Mucosa of rectum (tissue), 2 donors: Measurements from ENCODE around the gene AGA.

Experiments used
- H3K27ac ChIP-seq, 2 donors: one replicate each; pipeline ENCODE4 v1.7.0; 2013; ENCODE audit warnings: inconsistent platforms in 2 of 2, low read depth in 2 of 2, low read length in 2 of 2
- H3K27me3 ChIP-seq, 2 donors: one replicate each; pipeline ENCODE4 v1.7.0; 2013; ENCODE audit warnings: low read length in 2 of 2; ENCODE audit not compliant: control insufficient read depth in 2 of 2, insufficient read depth in 2 of 2
- H3K36me3 ChIP-seq, 2 donors: one replicate each; pipeline ENCODE4 v1.7.0; 2013; ENCODE audit warnings: low read length in 2 of 2; ENCODE audit not compliant: control insufficient read depth in 2 of 2, insufficient read depth in 2 of 2
- H3K4me1 ChIP-seq, 2 donors: one replicate each; pipeline ENCODE4 v1.7.0; 2013; ENCODE audit warnings: low read length in 2 of 2, mild to moderate bottlenecking in 1 of 2; ENCODE audit not compliant: control insufficient read depth in 2 of 2, insufficient read depth in 2 of 2
- H3K4me3 ChIP-seq, 2 donors: one replicate each; pipeline ENCODE4 v1.7.0; 2013; ENCODE audit warnings: low read length in 2 of 2
- H3K9ac ChIP-seq, 2 donors: one replicate each; pipeline ENCODE4 v1.7.0; 2013; ENCODE audit warnings: low read length in 2 of 2, low read depth in 1 of 2, mild to moderate bottlenecking in 1 of 2
- H3K9me3 ChIP-seq, 2 donors: one replicate each; pipeline ENCODE4 v1.7.0; 2013; ENCODE audit warnings: low read length in 2 of 2; ENCODE audit not compliant: control insufficient read depth in 2 of 2
- donor health status: healthy.
- donor health status: Normal muscosa, but diverticular disease.

Gene AGA

DNA sequence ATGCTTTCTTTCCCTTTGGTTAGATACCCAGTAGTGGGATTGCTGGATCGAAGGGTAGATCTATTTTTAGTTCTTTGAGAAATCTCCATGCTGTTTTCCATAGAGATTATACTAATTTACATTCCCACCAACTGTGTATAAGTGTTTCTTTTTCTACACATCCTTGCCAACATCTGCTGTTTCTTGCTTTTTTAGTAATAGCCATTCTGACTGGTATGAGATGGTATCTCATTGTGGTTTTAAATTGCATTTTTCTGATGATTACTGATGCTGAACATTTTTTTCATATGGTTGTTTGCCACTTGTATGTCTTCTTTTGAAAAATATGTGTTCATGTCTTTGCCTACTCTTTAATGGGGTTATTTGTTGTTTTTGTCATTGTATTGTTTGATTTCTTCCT lies 6.6 kb upstream of the AGA start:
- H3K9ac ChIP-seq = no peak overlapping the region
- no peaks in the 10 kb centered on the region for H3K36me3 ChIP-seq
- H3K4me3 ChIP-seq = no peak overlapping the region
- H3K4me1 ChIP-seq = no peaks in the 10 kb centered on the region
- H3K27me3 ChIP-seq = no peaks in the 10 kb centered on the region
- no peak overlapping the region for H3K27ac ChIP-seq
- H3K9me3 ChIP-seq = no peaks in the 10 kb centered on the region

DNA sequence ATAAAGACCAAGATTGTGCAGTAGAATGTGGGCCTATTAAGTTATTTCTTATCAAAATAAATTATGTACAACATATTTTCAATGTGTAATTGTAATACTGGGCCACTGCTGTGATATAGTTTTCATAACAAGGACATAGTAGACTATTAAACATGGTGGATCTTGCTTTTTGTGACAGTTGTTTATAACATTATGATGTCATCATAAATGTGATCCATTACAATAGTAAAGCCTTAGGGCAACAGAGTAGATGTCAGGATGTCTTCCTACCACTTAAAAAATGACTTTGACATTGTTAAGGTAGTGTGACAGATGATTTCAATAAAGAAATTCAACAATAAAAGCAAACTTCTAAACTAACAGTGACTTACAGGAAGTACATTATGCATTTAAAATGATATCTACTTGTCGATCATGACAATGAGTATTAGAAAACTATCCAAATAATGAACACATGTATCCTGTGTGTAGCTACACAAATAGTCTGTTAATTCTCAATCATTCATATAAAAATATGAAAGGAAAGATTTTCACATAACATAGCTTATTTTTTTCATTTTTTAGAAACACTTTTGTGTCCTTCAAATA lies 5.3 kb upstream of the AGA start:
- H3K27me3 ChIP-seq = no peaks in the 10 kb centered on the region

GRCh38 chr4:177446586-177446985 lies 4.3 kb upstream of the AGA start:
- H3K27me3 ChIP-seq = no peaks in the 10 kb centered on the region
- H3K4me3 ChIP-seq = no peak overlapping the region

More for the DNA sequence above, 5.3 kb upstream of the AGA start:
- Histone ChIP-seq H3K4me3 (no peak overlapping the region), H3K9ac (no peak overlapping the region), H3K27ac (no peak overlapping the region), H3K4me1 (no peaks in the 10 kb centered on the region), H3K36me3 (no peaks in the 10 kb centered on the region), H3K9me3 (no peaks in the 10 kb centered on the region)

GRCh38 chr4:177444911-177445736 lies 2.9 kb upstream of the AGA start:
- no peak overlapping the region for H3K4me3 ChIP-seq
- peak overlapping the region in 1 of 2 donors; percentile 14 for H3K9ac ChIP-seq
- no peaks in the 10 kb centered on the region for H3K27me3 ChIP-seq
- H3K4me1 ChIP-seq = peaks cover 9% of the 10 kb centered on the region in 2 donors
- no peak overlapping the region for H3K27ac ChIP-seq
- no peaks in the 10 kb centered on the region for H3K9me3 ChIP-seq
- H3K36me3 ChIP-seq = no peaks in the 10 kb centered on the region

More at GRCh38 chr4:177446586-177446985, 4.3 kb upstream of the AGA start:
- Histone ChIP-seq H3K9me3 (no peaks in the 10 kb centered on the region), H3K9ac (no peak overlapping the region), H3K4me1 (peaks cover 2 to 3% of the 10 kb centered on the region in 2 donors), H3K27ac (no peak overlapping the region), H3K36me3 (no peaks in the 10 kb centered on the region)

- Histone ChIP-seq H3K9ac (peak overlapping the region; percentile 88 to 91), H3K4me1 (peaks cover 9% of the 10 kb centered on the region in 2 donors), H3K27me3 (no peaks in the 10 kb centered on the region), H3K36me3 (peaks cover 6 to 7% of the 10 kb centered on the region in 2 donors), H3K27ac (peak overlapping the region; percentile 96 to 97), H3K4me3 (peak overlapping the region; percentile 98 to 99), H3K9me3 (no peaks in the 10 kb centered on the region)
These were observed 1.0 kb downstream of the AGA start for GRCh38 chr4:177441061-177441802.

GRCh38 chr4:177436456-177436855 lies 5.8 kb downstream of the AGA start:
- Histone ChIP-seq H3K9me3 (no peaks in the 10 kb centered on the region), H3K27me3 (no peaks in the 10 kb centered on the region), H3K27ac (no peak overlapping the region), H3K36me3 (peaks cover 20% of the 10 kb centered on the region in 2 donors), H3K4me1 (peaks cover 5 to 6% of the 10 kb centered on the region in 2 donors), H3K9ac (no peak overlapping the region), H3K4me3 (no peak overlapping the region)

- no peaks in the 10 kb centered on the region for H3K4me1 ChIP-seq
- H3K9ac ChIP-seq = no peak overlapping the region
- peaks cover 20% of the 10 kb centered on the region in 2 donors for H3K36me3 ChIP-seq
- no peak overlapping the region for H3K27ac ChIP-seq
- H3K9me3 ChIP-seq = no peaks in the 10 kb centered on the region
- no peaks in the 10 kb centered on the region for H3K27me3 ChIP-seq
- no peak overlapping the region for H3K4me3 ChIP-seq
These were observed 7.6 kb downstream of the AGA start for GRCh38 chr4:177434667-177435066.

DNA sequence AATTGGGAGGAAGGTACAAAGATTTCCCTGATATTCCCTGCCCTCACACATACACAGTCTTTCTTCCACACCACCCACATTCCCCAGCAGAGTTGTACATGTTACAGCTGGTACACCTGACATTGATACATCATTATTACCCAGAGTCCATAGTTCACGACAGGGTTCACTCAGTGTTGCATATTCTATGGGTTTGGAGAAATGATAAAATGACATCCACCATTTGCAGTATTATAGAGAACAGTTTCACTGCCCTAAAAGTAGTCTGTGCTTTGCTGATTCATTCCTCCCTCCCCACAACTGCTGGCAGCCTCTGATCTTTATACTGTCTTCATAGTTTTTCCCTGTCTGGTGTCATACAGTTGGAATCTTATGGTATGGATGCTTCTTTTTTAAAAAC lies 15.0 kb downstream of the AGA start:
- H3K4me1 ChIP-seq = no peaks in the 10 kb centered on the region
- H3K27me3 ChIP-seq = no peaks in the 10 kb centered on the region
- H3K27ac ChIP-seq = no peak overlapping the region
- H3K36me3 ChIP-seq = peaks cover 0 to 4% of the 10 kb centered on the region in 2 donors
- H3K9me3 ChIP-seq = no peaks in the 10 kb centered on the region
- H3K4me3 ChIP-seq = no peak overlapping the region
- H3K9ac ChIP-seq = no peak overlapping the region

GRCh38 chr4:177419434-177419833 lies 22.8 kb downstream of the AGA start:
- no peak overlapping the region for H3K4me3 ChIP-seq

DNA sequence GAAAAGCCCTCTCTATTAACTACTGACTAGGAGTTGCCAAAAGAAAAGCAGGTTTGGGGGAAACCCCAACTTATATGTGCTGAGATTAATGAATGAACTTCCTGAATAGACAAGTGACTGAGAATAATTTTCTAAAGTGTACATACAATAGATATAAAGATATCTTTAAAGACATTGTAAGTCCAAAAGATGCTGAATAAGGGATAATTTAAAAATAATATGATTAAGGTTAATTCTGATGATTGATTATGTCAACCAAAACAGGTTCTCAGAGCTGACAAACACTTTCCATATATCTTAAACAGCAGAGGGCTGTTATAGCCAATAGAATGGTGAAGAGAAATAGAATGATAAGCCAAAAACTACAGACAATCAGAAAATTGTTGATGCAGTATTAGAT lies 28.6 kb downstream of the AGA start:
- H3K36me3 ChIP-seq = no peaks in the 10 kb centered on the region
- H3K4me3 ChIP-seq = no peak overlapping the region
- H3K9ac ChIP-seq = no peak overlapping the region
- H3K9me3 ChIP-seq = no peaks in the 10 kb centered on the region
- no peak overlapping the region for H3K27ac ChIP-seq
- H3K4me1 ChIP-seq = no peaks in the 10 kb centered on the region
- H3K27me3 ChIP-seq = no peaks in the 10 kb centered on the region

More at GRCh38 chr4:177419434-177419833, 22.8 kb downstream of the AGA start:
- Histone ChIP-seq H3K36me3 (no peaks in the 10 kb centered on the region), H3K27ac (no peak overlapping the region), H3K9me3 (no peaks in the 10 kb centered on the region), H3K4me1 (no peaks in the 10 kb centered on the region), H3K27me3 (no peaks in the 10 kb centered on the region), H3K9ac (no peak overlapping the region)
